ENCODE measurements around the gene S100A4.

Gene S100A4

DNA sequence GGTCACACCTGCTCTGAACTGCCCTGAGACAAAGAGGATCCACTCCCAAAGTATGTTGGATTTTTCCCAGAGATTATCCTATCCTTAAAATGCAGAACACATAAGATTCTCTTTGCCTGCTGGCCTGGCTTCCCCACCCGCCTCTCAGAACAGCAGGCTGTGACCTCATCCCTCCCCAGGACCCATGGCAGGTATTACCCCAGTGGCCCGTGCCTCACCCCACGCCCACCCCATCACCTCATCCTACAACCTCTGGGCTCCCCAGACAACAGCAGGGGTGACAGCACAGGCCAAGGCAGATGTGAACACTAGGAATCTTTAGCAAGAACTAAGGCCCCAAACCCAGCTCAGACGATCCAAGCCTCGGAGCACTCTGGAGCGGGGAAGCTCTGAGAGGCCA lies 50.1 kb downstream of the S100A4 start:
- H3K36me3 ChIP-seq (ENCODE audit: control insufficient read depth in 5 of 5, insufficient read depth in 5 of 5, low read length in 5 of 5), result no peaks in the 10 kb centered on the region
- H3K9ac ChIP-seq (ENCODE audit: low read length in 5 of 5), result no peak overlapping the region
- H3K27ac ChIP-seq (ENCODE audit: low read depth, low read length), result no peak overlapping the region
- H3K4me1 ChIP-seq (ENCODE audit: control insufficient read depth in 5 of 5, insufficient read depth in 5 of 5, low read length in 5 of 5), result peaks cover 2 to 9% (median 7%) of the 10 kb centered on the region in 5 donors
- no peaks in the 10 kb centered on the region for H3K9me3 ChIP-seq (ENCODE audit: control insufficient read depth in 5 of 5, low read length in 5 of 5)
- no peak overlapping the region for H3K4me3 ChIP-seq (ENCODE audit: low read depth in 1 of 5, low read length in 5 of 5)
- no peaks in the 10 kb centered on the region for H3K27me3 ChIP-seq (ENCODE audit: control insufficient read depth in 5 of 5, insufficient read depth in 4 of 5, low read length in 5 of 5)

DNA sequence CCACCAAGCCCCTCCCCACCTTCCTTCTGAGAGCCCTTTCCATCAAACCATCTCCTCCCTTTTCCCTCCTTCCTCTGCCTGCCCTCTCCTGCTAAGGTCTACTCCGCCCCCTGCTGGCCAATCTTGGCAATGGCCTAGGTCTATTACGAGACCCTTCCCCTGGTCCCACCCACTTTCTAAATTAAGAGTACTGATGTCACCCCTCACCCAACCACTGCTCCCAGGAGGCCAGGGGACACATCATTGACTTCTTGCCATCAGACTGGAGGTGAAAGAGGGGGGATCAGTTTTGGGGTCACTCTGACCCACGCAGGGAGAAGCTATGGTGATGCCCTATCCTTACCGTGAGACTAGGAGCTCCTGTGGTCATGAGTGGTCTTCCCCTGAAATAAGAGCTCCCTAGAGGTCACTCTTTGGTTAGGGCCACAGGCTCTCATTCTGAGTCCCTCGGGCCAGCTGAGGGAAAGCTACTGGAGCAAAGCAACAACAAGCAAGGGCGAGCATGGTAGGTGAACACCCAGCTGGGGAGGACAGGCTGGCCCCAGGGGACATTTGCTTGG lies 50.5 kb downstream of the S100A4 start:
- no peaks in the 10 kb centered on the region for H3K27me3 ChIP-seq (ENCODE audit: control insufficient read depth in 5 of 5, insufficient read depth in 4 of 5, low read length in 5 of 5)
- no peak overlapping the region for H3K27ac ChIP-seq (ENCODE audit: low read depth, low read length)
- H3K9ac ChIP-seq (ENCODE audit: low read length in 5 of 5), result no peak overlapping the region
- peaks cover 5 to 14% (median 8%) of the 10 kb centered on the region in 5 donors for H3K4me1 ChIP-seq (ENCODE audit: control insufficient read depth in 5 of 5, insufficient read depth in 5 of 5, low read length in 5 of 5)
- no peaks in the 10 kb centered on the region for H3K36me3 ChIP-seq (ENCODE audit: control insufficient read depth in 5 of 5, insufficient read depth in 5 of 5, low read length in 5 of 5)
- no peak overlapping the region for H3K4me3 ChIP-seq (ENCODE audit: low read depth in 1 of 5, low read length in 5 of 5)
- no peaks in the 10 kb centered on the region for H3K9me3 ChIP-seq (ENCODE audit: control insufficient read depth in 5 of 5, low read length in 5 of 5)
